Natural killer cell treated with Interleukin-12 subunit alpha and Interleukin-12 subunit beta and Interleukin-15 and Interleukin-18, amount 100 ng/mL, for 72 hours (primary cell): Measurements from ENCODE around the gene TFPI. TPM values are rescaled to one million over a fixed set of nuclear protein-coding genes. Genes with fewer than 3 reads are reported as not detected.
"Not testable (repeated sequence)": the region's sequence is repeated elsewhere in the genome, so short reads cannot be mapped to it uniquely, and the experiment has no call there.

Experiments
- ATAC-seq, 2 donors: fragments of 150-1000 bp; cut with Tn5 transposase in 1 of 2; sonication (Bioruptor Pico), chemical (Tn5 transposase) in 1 of 2; 2 replicates each; pipeline ENCODE4 v1.10.0; 2021
- DNase-seq: peaks from one replicate; pipeline ENCODE4 v3.0.0; 2022; ENCODE audit warnings: low spot score
- H3K27ac Mint-ChIP-seq, 2 donors: 1 replicate in 1 of 2; 2 replicates in 1 of 2; pipeline ENCODE4 v1.8.0; 2022; ENCODE audit warnings: mixed read lengths in 2 of 2, mild to moderate bottlenecking in 1 of 2, moderate library complexity in 1 of 2
- H3K27me3 Mint-ChIP-seq, 2 donors: 1 replicate in 1 of 2; 2 replicates in 1 of 2; pipeline ENCODE4 v1.8.0; 2022; ENCODE audit warnings: mixed read lengths in 2 of 2
- H3K36me3 Mint-ChIP-seq: one replicate; pipeline ENCODE4 v1.8.0; 2022; ENCODE audit warnings: mixed read lengths
- H3K4me1 Mint-ChIP-seq, 2 donors: 1 replicate in 1 of 2; 2 replicates in 1 of 2; pipeline ENCODE4 v1.8.0; 2022; ENCODE audit warnings: low read depth in 2 of 2, mixed read lengths in 2 of 2, mild to moderate bottlenecking in 1 of 2
- H3K4me3 Mint-ChIP-seq: one replicate; pipeline ENCODE4 v1.8.0; 2022; ENCODE audit warnings: mixed read lengths
- H3K9me3 Mint-ChIP-seq: 2 replicates; pipeline ENCODE4 v1.8.0; 2022; ENCODE audit warnings: mixed read lengths
- total RNA-seq, 2 donors: library from RNA; stranded (reverse); gene quantifications; one replicate each; pipeline ENCODE4 v1.2.3, GENCODE V29; 2022

The TFPI gene
- total RNA-seq, 2 donors from 2014 or later = 0.56 to 1.9 TPM

- Mint-ChIP-seq H3K9me3 (no peaks in the 10 kb centered on the region), H3K4me1 (no peaks in the 10 kb centered on the region), H3K36me3 (no peaks in the 10 kb centered on the region), H3K4me3 (no peak overlapping the region), H3K27ac (no peak overlapping the region), H3K27me3 (no peaks in the 10 kb centered on the region)
- no peak for ATAC-seq
- DNase-seq = no peak
These were observed 5.6 kb downstream of the TFPI start for GRCh38 chr2:187548656-187549055.

DNA sequence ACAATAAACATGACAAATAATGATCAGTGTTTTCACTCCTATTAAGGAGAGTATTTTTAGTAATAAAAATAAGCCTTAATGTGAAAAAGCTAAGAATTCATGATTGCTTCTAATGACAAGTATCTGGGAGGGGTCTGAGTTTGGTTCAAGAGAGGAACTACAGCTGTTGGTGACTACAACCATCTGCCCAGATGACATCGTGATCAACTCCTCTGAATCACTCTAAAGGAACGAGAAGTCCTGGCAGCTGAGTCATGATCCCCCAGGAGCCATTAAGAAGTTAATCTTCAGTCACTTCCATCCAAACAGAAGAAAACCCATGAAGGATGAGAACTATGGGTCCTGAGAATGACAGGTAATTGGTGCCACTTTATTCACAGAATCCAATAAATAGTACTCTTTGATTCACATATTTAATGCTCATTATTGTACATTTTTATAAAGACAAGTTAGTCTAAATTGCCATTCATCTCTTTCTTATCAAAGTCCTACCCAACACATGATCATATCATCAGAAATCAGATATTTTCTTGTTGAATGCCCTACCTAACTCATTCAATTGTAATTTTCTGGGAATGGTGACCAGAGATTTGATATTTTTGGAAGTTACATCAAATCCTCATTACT lies 6.8 kb downstream of the TFPI start:
- Mint-ChIP-seq H3K4me1 (no peaks in the 10 kb centered on the region), H3K27me3 (no peaks in the 10 kb centered on the region), H3K36me3 (no peaks in the 10 kb centered on the region), H3K27ac (no peak overlapping the region), H3K9me3 (no peaks in the 10 kb centered on the region), H3K4me3 (no peak overlapping the region)
- ATAC-seq (no peak), DNase-seq (no peak)

DNA sequence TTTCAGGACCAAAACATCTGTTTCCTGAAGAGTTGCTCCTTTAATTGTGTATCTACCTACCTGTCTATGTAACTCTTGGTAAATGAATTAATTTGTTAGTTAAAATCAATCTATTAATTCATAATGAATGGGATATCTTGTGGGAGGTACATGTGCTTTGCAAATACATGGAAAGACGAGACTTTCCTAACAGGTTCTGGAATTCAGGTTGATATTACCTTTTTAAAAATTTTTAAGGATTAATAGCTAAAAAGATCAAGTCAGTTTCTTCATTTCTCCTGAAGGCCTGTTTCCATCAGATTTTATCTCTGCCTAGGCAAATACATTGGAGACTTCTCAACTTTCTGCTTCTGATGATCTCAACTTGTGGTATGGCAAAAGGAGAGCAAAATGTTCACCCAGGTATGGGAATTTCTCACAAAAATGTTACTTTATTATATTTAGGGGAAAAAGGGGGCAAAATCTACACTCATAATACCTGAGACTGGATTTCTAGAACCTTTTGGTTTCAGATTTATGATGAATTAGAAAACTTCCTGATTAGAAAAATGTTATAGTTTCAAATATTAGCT lies 7.4 kb downstream of the TFPI start:
- Mint-ChIP-seq H3K36me3 (peaks cover 1% of the 10 kb centered on the region), H3K4me1 (no peaks in the 10 kb centered on the region), H3K9me3 (no peaks in the 10 kb centered on the region), H3K27me3 (no peaks in the 10 kb centered on the region), H3K4me3 (no peak overlapping the region), H3K27ac (no peak overlapping the region)
- no peak for DNase-seq
- ATAC-seq = no peak

DNA sequence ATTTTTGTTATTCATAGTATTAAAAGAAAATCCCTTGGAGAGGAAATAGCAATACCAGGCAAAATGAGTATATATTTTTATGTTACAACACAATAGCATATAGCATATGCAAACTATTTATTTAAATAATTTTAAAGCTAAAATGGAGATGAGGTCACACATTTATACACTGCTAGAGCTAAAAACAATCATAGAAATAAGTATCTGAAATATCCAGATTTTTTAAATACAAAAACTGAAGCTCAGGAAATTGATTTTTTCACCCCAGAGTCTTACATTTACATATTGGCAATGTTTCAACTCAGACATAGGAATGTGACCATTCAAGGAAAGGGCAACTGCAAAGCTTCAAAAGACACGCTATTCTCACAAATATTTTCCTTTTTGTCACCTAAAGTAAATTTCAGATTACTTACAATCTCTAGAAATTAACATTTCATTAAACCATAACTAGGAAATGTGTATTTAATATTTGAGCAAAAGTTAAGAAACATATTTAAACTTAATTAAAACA lies 8.9 kb downstream of the TFPI start:
- DNase-seq = no peak
- Mint-ChIP-seq H3K27me3 (no peaks in the 10 kb centered on the region), H3K36me3 (peaks cover 5% of the 10 kb centered on the region), H3K4me3 (no peak overlapping the region), H3K27ac (no peak overlapping the region), H3K4me1 (no peaks in the 10 kb centered on the region), H3K9me3 (no peaks in the 10 kb centered on the region)
- no peak for ATAC-seq

DNA sequence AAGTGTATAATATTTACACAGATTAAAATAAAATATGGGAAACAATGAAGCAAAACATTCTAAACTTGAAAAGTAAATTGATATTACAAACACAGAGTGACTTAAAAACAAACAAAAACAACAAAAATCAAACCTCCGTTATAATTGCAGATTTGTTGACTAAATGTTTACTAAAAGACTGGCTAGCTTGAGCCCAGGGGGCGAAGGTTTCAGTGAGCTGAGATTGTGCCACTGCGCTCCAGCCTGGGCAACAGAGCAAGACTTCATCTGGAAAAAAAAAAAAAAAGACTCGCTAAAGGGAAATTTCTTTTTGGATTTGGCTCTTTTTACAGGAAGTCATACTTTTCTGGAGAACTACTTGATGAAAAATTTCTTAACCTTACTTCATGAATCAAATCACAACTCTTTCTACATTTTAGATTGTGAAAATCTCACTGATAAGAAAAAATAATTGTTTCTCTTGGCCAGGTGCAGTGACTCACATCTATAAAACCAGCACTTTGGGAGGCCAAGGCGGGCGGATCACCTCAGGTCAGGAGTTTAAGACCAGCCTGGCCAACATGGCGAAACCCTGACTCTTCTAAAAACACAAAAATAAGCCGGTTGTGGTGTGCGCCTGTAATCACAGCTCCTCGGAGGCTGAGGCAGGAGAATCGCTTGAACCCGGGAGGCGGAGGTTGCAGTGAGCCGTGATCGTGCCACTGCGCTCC lies 9.7 kb downstream of the TFPI start:
- Mint-ChIP-seq H3K4me1 (no peaks in the 10 kb centered on the region), H3K27me3 (no peaks in the 10 kb centered on the region), H3K9me3 (no peaks in the 10 kb centered on the region), H3K27ac (no peak overlapping the region), H3K4me3 (no peak overlapping the region), H3K36me3 (peaks cover 5% of the 10 kb centered on the region)
- no peak for DNase-seq
- ATAC-seq = no peak

DNA sequence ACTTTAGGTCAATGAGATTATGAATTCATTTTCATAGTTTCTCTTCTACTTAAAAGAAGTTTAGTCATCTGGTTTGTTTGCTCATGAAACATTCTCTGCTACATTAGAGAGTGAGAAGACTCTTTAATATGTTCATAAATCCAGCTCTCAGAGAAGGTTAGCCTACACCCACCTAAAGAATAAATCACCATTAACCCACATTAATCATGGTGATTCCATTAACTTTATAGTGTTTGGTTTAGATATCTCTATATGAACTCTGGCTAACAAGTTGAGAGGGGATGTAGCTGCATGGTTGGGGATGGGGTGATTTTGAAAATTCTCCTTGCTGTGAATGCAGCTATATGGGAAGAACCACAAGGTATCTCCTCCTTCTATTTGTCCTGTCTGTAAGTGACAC lies 10.7 kb downstream of the TFPI start:
- no peaks in the 10 kb centered on the region for H3K9me3 Mint-ChIP-seq
- H3K4me3 Mint-ChIP-seq = no peak overlapping the region
- no peak for DNase-seq
- no peaks in the 10 kb centered on the region for H3K4me1 Mint-ChIP-seq
- H3K36me3 Mint-ChIP-seq = peaks cover 5% of the 10 kb centered on the region
- no peaks in the 10 kb centered on the region for H3K27me3 Mint-ChIP-seq
- ATAC-seq = no peak
- no peak overlapping the region for H3K27ac Mint-ChIP-seq

GRCh38 chr2:187542123-187542522 lies 12.1 kb downstream of the TFPI start:
- Mint-ChIP-seq H3K9me3 (no peaks in the 10 kb centered on the region), H3K4me1 (no peaks in the 10 kb centered on the region), H3K36me3 (peaks cover 5% of the 10 kb centered on the region), H3K27ac (no peak overlapping the region), H3K27me3 (no peaks in the 10 kb centered on the region), H3K4me3 (no peak overlapping the region)
- DNase-seq (no peak), ATAC-seq (no peak)

GRCh38 chr2:187541086-187542085 lies 12.8 kb downstream of the TFPI start:
- DNase-seq = no peak
- no peak overlapping the region for H3K4me3 Mint-ChIP-seq
- H3K27ac Mint-ChIP-seq = no peak overlapping the region
- H3K36me3 Mint-ChIP-seq = peaks cover 5% of the 10 kb centered on the region
- H3K9me3 Mint-ChIP-seq = no peaks in the 10 kb centered on the region
- no peaks in the 10 kb centered on the region for H3K27me3 Mint-ChIP-seq
- ATAC-seq = no peak
- no peaks in the 10 kb centered on the region for H3K4me1 Mint-ChIP-seq

DNA sequence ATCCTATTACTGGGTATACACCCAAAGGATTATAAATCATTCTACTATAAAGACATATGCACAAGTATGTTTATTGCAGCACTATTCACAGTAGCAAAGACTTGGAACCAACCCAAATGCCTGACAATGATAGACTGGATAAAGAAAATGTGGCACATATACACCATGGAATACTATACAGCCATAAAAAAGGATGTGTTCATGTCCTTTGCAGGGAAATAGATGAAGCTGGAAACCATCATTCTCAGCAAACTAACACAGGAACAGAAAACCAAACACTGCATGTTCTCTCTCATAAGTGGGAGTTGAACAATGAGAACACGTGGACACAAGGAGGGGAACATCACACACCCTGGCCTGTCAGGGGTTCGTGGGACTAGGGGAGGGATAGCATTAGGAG lies 16.0 kb downstream of the TFPI start:
- ATAC-seq, H3K27ac Mint-ChIP-seq, H3K27me3 Mint-ChIP-seq, H3K4me1 Mint-ChIP-seq, DNase-seq, H3K4me3 Mint-ChIP-seq: not testable (repeated sequence)
- peaks cover 18% of the 10 kb centered on the region for H3K9me3 Mint-ChIP-seq
- H3K36me3 Mint-ChIP-seq = peaks cover 18% of the 10 kb centered on the region

GRCh38 chr2:187535381-187535780 lies 18.9 kb downstream of the TFPI start:
- H3K27ac Mint-ChIP-seq, H3K4me3 Mint-ChIP-seq, DNase-seq, ATAC-seq, H3K27me3 Mint-ChIP-seq, H3K4me1 Mint-ChIP-seq: not testable (repeated sequence)
- Mint-ChIP-seq H3K9me3 (peaks cover 18% of the 10 kb centered on the region), H3K36me3 (peaks cover 13% of the 10 kb centered on the region)

DNA sequence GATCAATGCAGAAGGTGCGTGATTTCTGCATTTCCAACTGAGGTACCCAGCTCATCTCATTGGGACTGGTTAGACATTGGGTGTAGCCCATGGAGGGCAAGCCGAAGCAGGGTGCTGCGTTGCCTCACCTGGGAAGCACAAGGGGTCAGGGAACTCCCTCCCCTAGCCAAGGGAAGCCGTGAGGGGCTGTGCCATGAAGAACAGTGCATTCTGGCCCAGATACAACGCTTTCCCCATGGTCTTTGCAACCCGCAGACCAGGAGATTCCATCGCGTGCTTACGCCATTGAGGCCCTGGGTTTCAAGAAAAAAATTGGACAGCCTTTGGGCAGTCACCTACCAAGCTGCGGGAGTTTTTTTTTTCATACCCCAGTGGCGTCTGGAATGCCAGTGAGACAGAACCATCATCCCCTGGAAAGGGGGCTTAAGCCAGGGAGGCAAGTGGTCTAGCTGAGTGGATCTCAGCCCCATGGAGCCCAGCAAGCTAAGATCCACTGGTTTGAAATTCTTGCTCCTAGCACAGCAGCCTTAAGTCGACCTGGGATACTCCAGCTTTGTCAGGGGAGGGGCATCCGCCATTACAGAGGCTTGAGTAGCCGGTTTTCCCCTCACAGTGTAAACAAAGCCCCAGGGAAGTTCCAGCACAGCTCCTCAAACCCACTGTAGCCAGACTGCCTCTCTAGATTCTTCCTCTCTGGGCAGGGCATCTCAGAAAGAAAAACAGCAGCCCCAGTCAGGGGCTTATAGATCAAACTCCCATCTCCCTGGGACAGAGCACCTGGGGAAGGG lies 21.7 kb downstream of the TFPI start:
- Mint-ChIP-seq H3K9me3 (peaks cover 18% of the 10 kb centered on the region), H3K36me3 (peaks cover 13% of the 10 kb centered on the region), H3K27me3 (no peaks in the 10 kb centered on the region), H3K27ac (no peak overlapping the region), H3K4me1 (no peaks in the 10 kb centered on the region), H3K4me3 (no peak overlapping the region)
- DNase-seq = no peak
- no peak for ATAC-seq

DNA sequence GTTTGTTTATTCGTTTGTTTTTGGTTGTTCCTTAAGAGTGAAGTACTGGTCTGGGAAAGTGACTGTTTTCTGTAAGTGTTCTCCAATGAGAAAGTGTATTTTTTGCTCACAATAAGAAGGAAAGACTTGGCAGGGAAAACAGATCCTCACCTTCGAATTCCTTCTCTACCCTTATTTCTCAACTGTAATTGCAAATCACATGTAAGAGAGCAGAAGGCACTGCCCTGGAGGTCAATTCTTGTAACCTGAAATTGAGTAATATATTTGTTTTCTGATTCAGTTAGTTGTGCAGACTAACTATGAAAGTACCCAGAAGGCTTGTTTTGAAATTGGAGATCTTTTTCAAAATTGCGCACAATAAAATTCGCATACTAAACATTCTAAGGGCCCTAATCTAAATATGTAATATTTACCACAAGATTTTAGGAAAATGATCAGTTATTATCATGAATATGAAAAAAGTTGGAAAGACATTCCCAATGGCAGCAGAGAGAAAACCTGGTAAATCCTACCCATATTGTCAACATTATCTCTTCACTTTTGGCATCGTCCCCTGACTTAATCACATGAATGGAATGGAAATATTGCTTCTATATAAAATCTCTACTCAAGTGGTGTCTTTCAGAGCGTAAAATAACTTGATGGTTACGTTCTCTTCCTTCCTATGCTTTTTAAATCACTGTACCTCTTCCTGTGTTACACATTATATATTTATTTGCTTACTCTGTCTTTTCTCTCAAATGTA lies 24.1 kb downstream of the TFPI start:
- ATAC-seq (no peak), DNase-seq (no peak)
- Mint-ChIP-seq H3K4me3 (no peak overlapping the region), H3K27ac (no peak overlapping the region), H3K9me3 (peaks cover 14% of the 10 kb centered on the region), H3K36me3 (peaks cover 6% of the 10 kb centered on the region), H3K27me3 (no peaks in the 10 kb centered on the region), H3K4me1 (no peaks in the 10 kb centered on the region)
